Fibroblast of the conjunctiva (primary cell): ENCODE measurements around the gene FGD6.
A peak's percentile ranks its signal among the peaks of the same experiment; 100 is the strongest.

Experiments
- DNase-seq: peaks from one replicate; pipeline ENCODE4 v3.0.0-alpha.2; 2010; ENCODE audit warnings: low read depth

Gene FGD6

DNA sequence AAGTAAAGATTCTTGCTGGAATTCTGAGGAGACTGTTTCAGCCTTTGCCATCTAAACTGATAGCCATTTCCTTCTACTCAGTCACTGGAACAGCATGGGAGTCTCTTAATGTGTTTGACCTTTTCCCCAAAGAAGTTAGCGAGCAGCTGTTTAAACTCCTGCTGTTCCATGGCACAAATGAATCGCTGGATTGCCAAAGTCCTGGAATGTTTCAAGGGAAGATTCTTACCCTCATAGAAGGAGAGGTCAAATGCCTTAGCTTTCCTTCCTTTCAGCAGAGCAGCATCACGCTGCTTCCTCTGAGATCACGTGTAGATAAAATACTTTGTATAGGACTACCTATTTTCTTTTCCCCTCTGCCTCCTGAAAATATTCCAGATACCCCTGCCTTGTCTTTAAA is 133.3 kb downstream of the FGD6 start:
- DNase-seq = peak; percentile 31

GRCh38 chr12:95083471-95083870 is 133.8 kb downstream of the FGD6 start:
- no peak for DNase-seq

DNA sequence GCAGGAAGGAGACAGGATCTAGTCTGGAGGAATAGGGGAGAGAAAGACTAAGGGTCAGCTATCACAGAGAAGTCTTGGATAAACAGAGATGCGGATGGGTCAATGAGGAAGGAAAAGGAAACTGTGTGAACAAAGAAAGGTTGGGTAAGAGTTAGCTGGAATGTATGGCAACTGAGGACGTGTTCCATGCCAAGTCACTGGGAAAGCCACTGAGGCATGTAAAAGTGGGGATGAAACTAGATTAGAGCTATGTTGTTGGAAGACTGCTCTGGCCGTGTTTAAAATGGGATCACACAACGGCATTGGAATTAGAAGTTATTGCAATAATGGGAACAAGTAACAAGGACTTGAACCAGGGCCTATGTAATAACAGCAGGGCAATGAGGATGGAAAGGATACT is 139.9 kb downstream of the FGD6 start:
- DNase-seq = no peak

DNA sequence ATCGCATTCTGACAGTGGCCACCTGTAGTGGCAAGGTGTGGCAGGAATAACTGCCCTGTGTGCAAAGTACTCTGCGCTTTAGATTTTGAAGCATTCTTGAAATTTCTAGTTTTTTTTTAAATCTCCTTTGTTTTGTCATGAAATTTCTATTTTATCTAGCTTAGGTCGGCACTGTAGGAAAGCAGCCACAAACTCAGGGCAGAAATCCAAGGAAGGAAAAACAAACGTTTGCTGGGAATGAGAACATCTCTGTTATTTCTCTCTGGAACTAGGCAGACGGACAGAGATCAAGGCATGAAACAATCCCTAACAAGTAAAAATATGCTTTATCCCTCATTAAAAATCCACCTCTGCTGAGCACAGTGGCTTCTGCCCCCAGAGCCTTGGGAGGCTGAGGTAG is 142.5 kb downstream of the FGD6 start:
- DNase-seq = no peak

DNA sequence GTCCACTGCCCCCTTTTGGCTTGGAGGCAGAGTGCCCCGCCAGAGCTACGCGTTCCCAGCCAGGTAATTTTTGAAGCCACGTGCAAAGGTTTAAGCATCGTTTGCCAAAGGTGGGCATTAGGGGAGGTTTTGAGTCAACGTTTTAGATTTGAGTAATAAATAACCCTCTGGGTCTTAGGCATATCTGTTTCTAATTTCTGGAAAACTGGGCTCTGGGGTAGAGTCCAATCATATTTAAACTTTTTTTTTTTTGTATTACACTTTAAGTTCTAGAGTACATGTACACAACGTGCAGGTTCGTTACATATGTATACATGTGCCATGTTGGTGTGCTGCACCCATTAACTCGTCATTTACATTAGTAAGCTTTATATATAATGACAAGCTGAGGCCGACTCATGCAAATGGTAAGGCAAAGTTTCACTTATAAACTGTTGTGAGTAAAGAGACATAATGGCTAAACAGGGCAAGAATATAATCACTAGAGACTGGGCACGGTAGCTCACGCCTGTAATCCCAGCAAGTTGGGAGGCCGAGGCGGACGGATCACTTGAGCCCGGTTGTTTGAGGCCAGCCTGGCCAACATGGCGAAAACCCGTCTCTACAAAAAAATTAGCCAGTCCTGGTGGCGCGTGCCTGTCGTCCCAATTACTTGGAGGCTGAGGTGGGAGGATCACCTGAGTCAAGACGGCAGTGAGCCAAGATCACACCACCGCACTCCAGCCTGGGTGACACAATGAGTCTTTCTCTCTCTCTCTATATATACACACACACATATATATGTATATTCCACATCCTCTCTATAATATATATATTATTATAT is 143.4 kb downstream of the FGD6 start:
- DNase-seq = no peak

GRCh38 chr12:95072900-95073697 is 144.2 kb downstream of the FGD6 start, which contains the start of gene NR2C1:
Gene NR2C1 (minus strand): TSS chr12:95073618. CDS start chr12:95067384, 6,234 bp downstream.
- DNase-seq = peak; percentile 90

DNA sequence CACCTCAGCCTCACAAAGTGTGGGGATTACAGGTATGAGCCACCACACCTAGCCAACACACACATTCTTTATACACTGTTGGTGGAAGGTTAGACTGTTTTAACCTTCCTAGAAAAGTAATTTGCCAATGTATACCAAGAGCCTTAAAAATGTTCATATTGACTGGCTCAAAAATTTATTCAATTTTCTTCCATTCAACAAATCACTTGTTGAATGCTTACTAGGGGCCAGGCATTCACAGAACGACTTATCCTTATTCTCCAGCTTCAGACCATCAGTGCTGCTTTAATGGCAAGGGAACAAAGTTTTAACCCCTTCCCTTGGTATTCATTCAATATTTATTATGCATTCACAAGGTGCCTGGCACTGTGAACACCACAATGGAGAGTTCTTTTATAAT is 146.9 kb downstream of the FGD6 start:
- DNase-seq = no peak

GRCh38 chr12:95066091-95066855 is 151.0 kb downstream of the FGD6 start:
- DNase-seq = no peak

DNA sequence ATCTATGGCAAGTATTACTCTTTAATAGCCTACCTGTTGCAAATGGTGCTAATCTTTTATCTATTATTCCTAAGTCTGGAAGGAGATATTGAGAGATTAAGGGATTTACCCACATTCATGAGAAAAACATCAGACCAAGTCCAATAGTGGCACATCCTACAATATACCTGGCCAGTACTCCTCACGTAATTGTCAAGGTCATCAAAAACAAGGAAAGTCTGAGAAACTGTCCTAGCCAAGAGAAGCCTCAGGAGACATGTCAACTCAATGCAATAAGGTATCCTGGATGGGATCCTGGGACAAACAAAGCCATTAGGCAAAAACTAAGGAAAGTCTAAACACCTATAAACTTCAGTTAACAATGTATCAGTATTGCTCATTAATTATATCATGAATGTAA is 156.3 kb downstream of the FGD6 start:
- DNase-seq = no peak

DNA sequence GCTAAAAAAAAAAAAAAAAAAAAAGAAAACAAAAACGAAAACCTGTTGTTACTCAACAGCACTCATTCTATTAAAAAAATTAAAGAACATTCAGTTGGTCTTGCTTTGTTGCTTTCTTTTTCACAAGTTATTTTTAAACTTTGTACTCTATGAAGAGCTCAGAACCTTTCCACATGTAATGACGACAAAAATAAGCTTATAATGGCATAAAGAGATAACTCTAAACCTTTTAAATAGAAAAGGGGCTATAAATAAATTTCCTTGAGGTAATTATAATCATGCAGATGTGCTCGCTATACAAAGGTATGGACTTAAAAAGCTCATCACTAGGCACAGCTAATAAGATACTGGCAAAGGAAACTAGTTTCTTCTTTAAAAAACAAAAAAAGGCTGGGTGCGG is 157.3 kb downstream of the FGD6 start:
- no peak for DNase-seq

- no peak for DNase-seq
Measured at GRCh38 chr12:95057424-95057823, 159.8 kb downstream of the FGD6 start.

- no peak for DNase-seq
Measured at GRCh38 chr12:95055057-95055456, 162.2 kb downstream of the FGD6 start.

DNA sequence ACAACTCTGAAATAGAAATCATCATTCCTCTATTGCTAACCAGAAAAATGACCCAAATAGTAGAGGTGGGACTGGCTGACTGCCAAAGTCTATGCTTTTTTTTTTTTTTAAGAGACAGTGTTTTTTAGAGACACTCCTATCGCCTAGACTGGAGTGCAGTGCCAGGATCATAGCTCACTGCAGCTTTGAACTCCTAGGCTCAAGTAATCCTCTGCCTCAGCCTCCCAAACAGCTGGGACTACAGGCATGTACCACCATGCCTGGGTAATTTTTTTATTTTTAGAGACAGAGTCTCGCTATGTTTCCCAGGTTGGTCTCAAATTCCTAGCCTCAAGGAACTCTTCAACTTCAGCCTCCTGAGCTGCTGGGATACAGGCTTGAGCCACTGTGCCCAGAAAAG is 163.1 kb downstream of the FGD6 start:
- no peak for DNase-seq

GRCh38 chr12:95051241-95051640 is 166.0 kb downstream of the FGD6 start:
- no peak for DNase-seq

DNA sequence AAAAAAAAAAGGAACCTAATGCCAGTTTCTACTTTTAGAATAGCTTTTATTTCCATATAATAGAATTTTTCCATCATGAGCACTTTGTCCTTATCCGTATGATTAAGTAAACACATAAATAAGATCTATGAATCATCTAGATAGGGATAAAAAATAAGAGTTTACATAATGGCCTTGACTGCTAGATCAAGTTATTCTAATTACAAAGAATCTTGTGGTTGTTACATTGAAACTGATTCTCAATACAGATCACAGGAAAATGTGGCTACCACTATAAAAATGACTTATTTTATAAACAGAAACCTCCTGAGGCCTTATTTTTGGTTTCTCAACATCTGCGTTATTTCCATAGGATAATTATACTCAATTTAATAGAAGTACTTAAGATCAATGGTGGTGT is 179.4 kb downstream of the FGD6 start:
- no peak for DNase-seq

DNA sequence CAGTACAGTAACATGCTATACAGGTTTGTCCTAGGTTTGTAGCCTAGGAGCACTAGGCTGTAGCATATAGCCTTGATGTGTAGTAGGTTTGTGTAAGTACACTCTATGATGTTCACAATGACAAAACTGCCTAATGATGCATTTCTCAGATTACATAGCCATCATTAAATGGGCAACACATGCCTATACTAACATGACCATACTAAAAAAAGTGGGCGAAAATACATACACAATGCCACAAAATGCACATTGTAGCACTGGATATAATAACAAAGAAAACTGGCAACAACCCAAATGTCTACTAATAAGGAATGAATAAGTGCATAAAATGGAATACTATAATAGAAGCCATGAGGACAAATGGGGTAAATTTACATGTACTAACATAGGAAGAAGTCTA is 182.5 kb downstream of the FGD6 start:
- no peak for DNase-seq
